Cardiac muscle cell (in vitro differentiated cells and primary cell): ENCODE results near the gene RADIL. TPM values are rescaled to one million over a fixed set of nuclear protein-coding genes. Genes with fewer than 3 reads are reported as not detected.
A peak's percentile ranks its signal among the peaks of the same experiment; 100 is the strongest.

ENCODE experiments used
- DNase-seq, 2 donors: peaks; one replicate each; pipeline versions ENCODE4 v3.0.0 to v3.0.0-alpha.2; 2010 to 2017; ENCODE audit warnings: low read depth in 1 of 2, low spot score in 1 of 2
- H3K27ac ChIP-seq: fragments of 200-600 bp; sonication (generic); 2 replicates; pipeline ENCODE4 v1.5.1; 2016
- H3K27me3 ChIP-seq: fragments of 200-600 bp; sonication (generic); 2 replicates; pipeline ENCODE4 v1.6.0; 2016; ENCODE audit warnings: control low read depth
- H3K36me3 ChIP-seq: fragments of 200-600 bp; sonication (generic); 2 replicates; pipeline ENCODE4 v1.5.1; 2016; ENCODE audit warnings: control low read depth
- H3K4me1 ChIP-seq: fragments of 200-600 bp; sonication (generic); 2 replicates; pipeline ENCODE4 v1.8.1; 2017; ENCODE audit warnings: low read depth, mild to moderate bottlenecking, mixed run types
- H3K4me3 ChIP-seq: fragments of 200-600 bp; sonication (generic); 2 replicates; pipeline ENCODE4 v1.5.1; 2016; ENCODE audit warnings: mild to moderate bottlenecking
- H3K9me3 ChIP-seq: fragments of 200-600 bp; sonication (generic); 2 replicates; pipeline ENCODE4 v1.5.1; 2017; ENCODE audit warnings: low read depth, mild to moderate bottlenecking, control low read depth
- polyA plus RNA-seq: library from polyadenylated mRNA; unstranded; fragments of >200 nt; fragmentation: Nextera tagmentation; extraction: Ambion mirVana; gene quantifications from 2 replicates; pipeline ENCODE4 v1.2.1, GENCODE V29; 2016
- total RNA-seq: library from RNA; depleted of rRNA; stranded (reverse); fragments of >200 nt; gene quantifications from 2 replicates; pipeline ENCODE4 v1.2.3, GENCODE V29; 2016
- TF ChIP-seq, protein P1 (sequence below): IDR thresholded peaks from 2 replicates; pipeline ENCODE4 v1.5.1; 2012; ENCODE audit warnings: low read depth, mild to moderate bottlenecking, low read length

RADIL gene
- total and polyA plus RNA-seq, 2 experiments from 2014 or later = 41.6 to 110 TPM

DNA sequence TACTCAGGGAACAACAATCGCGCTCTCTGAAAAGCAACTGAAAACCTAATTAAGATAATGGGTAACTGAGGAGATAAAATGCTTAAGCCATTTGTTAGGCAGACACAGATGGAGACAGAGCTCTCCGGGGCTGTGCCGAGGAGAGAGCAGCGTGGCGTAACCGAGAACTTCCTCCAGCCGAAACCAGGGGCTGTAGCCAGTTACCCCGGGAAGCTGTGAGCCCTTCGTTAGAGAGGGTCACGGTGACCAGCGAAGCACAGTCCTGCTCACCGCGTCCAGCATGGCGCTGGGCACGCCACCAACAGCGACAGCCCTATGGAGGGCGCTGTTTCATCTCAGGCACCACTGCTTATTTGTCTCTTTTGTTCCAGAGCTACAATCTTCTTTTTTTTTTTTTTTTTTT, 37.8 kb downstream of the RADIL start:
- peak; percentile 61 to 65 for DNase-seq
- Histone ChIP-seq H3K9me3 (no peaks in the 10 kb centered on the region), H3K36me3 (no peaks in the 10 kb centered on the region), H3K27ac (no peak overlapping the region), H3K4me3 (no peak overlapping the region), H3K4me1 (peaks cover 12% of the 10 kb centered on the region), H3K27me3 (no peaks in the 10 kb centered on the region)
- TF ChIP-seq, protein P1, sequence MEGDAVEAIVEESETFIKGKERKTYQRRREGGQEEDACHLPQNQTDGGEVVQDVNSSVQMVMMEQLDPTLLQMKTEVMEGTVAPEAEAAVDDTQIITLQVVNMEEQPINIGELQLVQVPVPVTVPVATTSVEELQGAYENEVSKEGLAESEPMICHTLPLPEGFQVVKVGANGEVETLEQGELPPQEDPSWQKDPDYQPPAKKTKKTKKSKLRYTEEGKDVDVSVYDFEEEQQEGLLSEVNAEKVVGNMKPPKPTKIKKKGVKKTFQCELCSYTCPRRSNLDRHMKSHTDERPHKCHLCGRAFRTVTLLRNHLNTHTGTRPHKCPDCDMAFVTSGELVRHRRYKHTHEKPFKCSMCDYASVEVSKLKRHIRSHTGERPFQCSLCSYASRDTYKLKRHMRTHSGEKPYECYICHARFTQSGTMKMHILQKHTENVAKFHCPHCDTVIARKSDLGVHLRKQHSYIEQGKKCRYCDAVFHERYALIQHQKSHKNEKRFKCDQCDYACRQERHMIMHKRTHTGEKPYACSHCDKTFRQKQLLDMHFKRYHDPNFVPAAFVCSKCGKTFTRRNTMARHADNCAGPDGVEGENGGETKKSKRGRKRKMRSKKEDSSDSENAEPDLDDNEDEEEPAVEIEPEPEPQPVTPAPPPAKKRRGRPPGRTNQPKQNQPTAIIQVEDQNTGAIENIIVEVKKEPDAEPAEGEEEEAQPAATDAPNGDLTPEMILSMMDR = peak; percentile 56

DNA sequence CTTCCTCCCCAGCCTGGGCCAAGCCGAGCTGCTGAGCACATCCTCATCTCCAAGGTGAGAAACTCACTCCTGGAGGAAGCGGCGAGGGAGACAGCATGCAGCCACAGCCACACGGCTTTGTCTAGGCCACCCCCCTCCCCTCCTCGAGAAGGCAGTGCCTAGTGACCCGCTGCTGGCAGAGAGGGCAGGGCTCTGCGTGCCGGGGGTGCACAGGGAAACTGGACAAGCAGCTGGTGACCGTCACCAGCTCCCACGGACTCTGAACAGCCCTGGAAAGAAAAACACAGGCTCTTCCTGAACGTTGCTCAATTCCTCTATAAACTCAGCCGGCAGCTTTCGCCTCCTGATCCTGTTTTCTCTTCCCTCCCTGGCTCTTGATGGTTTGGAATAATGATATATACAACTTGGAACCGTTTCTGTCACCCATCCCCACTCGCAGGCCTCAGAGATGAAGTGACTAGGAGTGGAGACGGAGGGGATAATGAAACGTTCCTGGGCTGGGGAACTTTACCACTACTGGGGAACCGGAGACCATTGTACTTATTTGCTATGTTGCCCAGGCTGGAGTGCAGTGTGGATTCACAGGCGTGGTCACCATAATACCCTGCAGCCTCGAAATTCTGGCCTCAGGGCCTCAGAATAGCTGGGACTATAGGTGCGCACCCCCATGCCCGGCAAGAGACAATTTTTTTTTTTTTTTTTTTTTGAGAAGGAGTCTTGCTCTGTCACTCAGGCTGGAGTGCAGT, 41.0 kb downstream of the RADIL start:
- Histone ChIP-seq H3K36me3 (no peaks in the 10 kb centered on the region), H3K9me3 (no peaks in the 10 kb centered on the region), H3K4me1 (peaks cover 4% of the 10 kb centered on the region), H3K4me3 (no peak overlapping the region), H3K27ac (peak overlapping the region; percentile 71), H3K27me3 (no peaks in the 10 kb centered on the region)
- TF ChIP-seq, protein P1 = no peak
- DNase-seq = peak in 1 of 2 donors; percentile 53

DNA sequence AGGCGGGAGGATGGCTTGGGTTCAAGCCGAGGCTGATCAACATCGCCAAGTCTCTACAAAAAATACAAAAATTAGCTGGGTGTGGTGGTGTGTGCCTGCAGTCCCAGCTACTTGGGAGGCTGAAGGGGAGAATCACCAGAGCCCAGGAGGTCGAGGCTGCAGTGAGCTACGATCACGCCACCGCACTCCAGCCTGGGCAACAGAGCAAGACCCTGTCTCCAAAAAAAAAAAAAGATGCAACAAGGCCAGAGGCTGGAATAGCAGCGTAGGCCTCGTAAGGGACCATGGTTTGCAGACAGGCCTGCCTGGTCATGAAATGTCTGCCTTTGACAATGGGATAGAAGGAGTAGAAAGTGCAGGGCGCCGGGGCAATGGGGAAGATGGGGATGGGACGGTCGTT, 41.7 kb downstream of the RADIL start:
- DNase-seq = no peak
- no peaks in the 10 kb centered on the region for H3K36me3 ChIP-seq
- H3K27me3 ChIP-seq = no peaks in the 10 kb centered on the region
- H3K9me3 ChIP-seq = no peaks in the 10 kb centered on the region
- H3K4me1 ChIP-seq = peaks cover 4% of the 10 kb centered on the region
- TF ChIP-seq, protein P1 = no peak
- H3K4me3 ChIP-seq = no peak overlapping the region
- H3K27ac ChIP-seq = no peak overlapping the region

DNA sequence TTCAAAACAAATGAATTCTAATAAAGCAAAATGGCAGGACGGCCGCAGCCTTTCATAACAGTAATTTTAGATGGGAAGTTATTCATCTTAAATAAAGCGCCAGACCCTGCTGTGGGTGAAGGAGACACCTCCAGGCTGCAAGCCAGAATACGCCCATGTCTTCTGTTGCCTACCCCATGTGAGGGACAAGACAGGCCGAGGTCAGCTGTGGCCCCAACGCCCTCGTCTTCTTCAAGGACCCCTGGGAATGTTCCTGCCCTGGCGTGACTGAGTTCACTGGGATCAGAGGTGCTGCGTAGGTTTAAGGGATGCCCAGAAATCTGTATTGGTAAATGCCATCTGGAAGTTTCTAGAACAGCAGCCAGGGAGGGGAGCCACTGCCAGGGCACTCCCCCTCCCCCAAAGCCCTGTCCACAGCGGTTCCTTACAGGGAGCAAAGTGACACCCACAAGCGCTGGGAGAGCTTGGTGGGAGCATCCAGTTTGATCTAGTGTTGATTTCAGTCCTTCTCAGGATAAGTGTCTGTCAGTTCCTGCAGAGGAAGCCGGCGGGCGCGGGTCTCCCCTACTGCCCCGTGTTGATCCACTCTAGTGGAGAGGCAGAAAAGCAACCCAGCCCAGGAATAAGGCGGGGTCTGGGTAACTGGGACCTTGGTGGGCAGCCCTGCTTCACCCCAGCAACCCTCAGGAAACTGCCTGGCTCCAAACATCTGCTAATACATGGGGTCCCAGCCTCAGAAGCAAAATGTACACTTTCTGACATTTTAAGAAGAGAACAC, 42.3 kb downstream of the RADIL start:
- DNase-seq = no peak
- Histone ChIP-seq H3K27me3 (no peaks in the 10 kb centered on the region), H3K9me3 (no peaks in the 10 kb centered on the region), H3K4me1 (peaks cover 4% of the 10 kb centered on the region), H3K36me3 (no peaks in the 10 kb centered on the region), H3K4me3 (no peak overlapping the region), H3K27ac (no peak overlapping the region)
- TF ChIP-seq, protein P1 = no peak

DNA sequence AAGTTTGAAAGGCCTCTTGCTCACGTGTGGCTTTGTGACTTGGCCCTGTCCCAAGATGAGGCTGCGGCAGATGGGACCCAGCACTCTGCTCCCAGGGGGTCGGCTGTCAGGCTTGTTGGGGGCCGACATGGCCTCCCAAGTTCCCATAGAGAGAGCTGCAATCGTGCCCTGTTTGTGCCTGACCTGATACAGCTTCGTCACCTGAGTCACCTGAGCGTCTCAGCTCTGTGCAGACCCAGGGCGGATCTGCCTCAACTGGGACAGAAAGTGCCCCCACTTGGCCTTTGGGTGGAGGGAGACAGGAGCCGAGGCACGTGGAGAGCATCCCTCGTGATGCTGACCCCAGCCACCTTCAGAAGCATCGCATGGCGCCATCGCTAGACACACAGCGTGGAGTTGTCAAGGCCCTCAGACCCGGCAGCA, 43.4 kb downstream of the RADIL start:
- no peak overlapping the region for H3K4me3 ChIP-seq
- no peaks in the 10 kb centered on the region for H3K27me3 ChIP-seq
- no peak overlapping the region for H3K27ac ChIP-seq
- TF ChIP-seq, protein P1 = no peak
- no peak for DNase-seq
- no peaks in the 10 kb centered on the region for H3K9me3 ChIP-seq
- H3K36me3 ChIP-seq = no peaks in the 10 kb centered on the region
- no peaks in the 10 kb centered on the region for H3K4me1 ChIP-seq
